NT2/D1 (cell line): ENCODE results near the gene ANKRD53.

ENCODE experiments used
- SUZ12 ChIP-seq: IDR thresholded peaks from 2 replicates; pipeline ENCODE4 v1.6.1; 2011; ENCODE audit not compliant: insufficient read length, insufficient read depth; ENCODE audit errors: extremely low read depth
- YY1 ChIP-seq: IDR thresholded peaks from 2 replicates; pipeline ENCODE4 v1.6.1; 2011; ENCODE audit not compliant: insufficient read length, insufficient read depth
- ZNF274 ChIP-seq: IDR thresholded peaks from 2 replicates; pipeline ENCODE4 v1.6.1; 2011; ENCODE audit warnings: mild to moderate bottlenecking, low read depth, low read length

DNA sequence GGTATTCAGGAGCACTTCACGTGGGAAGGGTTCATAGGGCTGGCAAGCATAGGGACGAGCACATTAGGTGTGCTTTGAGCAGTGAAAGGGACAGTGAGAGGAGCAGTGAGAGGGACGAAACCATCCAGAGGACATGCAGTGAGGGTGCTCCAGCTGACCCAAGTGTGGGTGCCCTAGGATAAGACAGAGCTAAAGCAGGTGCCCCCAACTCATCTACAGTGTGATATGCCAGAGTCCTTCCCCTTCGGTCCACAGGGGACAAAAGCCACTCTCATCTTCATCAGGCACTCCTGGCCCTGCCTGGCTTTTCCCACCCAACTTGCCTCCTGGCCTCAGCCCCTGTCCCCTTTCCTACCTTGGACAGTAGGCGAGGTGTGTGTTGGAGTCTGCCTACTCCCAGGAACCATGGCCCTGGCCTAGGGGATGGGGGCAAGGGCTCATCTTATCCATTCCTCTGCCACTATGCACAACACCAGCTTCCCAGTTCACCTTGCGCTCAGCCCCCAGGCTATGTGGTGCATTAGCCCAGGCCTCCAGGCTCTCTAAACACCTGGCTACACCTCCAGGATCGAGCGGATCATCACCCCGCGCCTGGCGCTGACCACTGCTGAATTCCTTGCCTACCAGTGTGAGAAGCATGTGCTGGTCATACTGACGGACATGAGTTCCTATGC is 16.1 kb upstream of the ANKRD53 start:
- no peak for TF ChIP-seq ZNF274
- TF ChIP-seq YY1, result no peak
- no peak for TF ChIP-seq SUZ12
